HG03575 (cell line): ENCODE measurements around the gene METAP1.
"Not testable (repeated sequence)": the region's sequence is repeated elsewhere in the genome, so short reads cannot be mapped to it uniquely, and the experiment has no call there.

Experiments used
- ATAC-seq: cut with Tn5 transposase; IDR thresholded peaks from one replicate; pipeline ENCODE4 v1.9.1; 2021; ENCODE audit not compliant: unreplicated experiment, insufficient number of reproducible peaks, low FRiP score; ENCODE audit errors: extremely low read depth

The METAP1 gene

DNA sequence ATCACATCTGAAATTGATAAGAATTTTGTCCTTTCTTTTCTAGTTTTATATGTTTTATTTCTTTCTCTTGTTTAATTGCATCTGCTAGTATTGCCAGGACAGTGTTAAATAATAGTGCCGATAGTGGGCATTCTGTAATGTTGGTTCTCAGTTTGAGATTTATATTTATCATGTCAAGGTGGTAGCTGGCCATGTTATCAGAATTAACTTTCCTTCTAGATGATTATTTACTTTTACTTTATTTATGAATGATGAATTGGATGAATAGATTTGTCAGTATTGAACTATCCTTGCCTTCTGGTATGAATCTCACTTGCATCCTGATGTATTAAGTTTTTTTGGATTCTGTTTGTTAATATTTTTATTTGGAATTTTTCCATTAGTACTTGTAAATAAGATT is 42.7 kb downstream of the METAP1 start:
- no peak for ATAC-seq

DNA sequence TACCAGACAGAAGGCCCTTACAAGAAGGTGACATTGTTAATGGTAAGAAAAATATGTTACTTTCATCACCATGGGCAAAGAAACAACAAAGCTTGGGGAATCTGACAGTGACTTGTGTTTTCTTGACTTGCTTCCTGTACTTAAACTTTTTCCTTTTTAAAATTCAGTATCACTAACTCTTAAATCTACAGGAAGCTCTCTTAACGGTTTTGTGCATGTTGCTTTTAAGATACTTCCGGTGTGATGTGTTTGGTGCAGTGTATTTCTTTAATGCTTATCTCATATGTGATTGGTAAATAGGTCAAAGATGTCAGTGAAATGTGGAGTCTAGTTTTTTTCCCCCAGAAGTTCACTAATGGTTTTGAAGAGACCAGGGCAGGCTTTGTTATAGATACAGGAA is 47.8 kb downstream of the METAP1 start:
- no peak for ATAC-seq

DNA sequence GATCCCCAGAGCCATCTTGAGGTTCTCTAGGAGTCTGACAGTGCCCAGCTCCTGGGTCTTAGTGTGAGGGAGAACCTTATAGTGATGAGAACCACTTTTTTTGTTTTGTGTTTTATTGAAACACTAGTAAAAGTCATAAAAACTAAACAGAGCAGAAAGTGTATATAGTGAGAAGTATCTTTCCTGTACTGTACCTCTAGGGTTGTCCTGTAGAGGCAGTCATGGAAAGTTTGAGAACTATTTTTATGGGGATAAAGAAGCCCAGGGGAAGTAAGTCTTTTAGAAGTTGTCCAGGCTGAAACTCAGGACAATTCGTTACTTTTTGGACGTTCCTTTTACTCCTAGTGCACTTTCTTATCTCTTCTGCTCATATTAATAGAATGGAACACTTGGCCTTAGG is 52.2 kb downstream of the METAP1 start:
- no peak for ATAC-seq

DNA sequence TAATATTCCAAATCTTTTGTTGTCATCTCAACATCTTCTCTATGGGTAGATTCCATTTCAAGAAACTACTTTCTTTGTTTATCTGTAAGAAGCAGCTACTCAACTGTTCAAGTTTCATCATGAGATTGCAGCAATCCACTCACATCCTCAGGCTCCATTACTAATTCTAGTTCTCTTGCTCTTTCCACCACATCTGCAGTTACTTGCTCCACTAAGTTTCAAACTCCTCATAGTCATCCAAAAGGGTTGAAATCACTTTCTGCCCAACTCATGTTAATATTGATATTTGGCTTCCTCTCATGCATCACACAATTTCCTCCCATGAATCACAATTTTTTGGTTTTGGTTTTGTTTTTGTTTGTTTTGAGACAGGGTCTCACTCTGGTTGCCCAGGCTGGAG is 57.4 kb downstream of the METAP1 start:
- no peak for ATAC-seq

GRCh38 chr4:99054428-99054994 is 59.0 kb downstream of the METAP1 start:
- ATAC-seq: no peak

GRCh38 chr4:99058228-99058627 is 62.7 kb downstream of the METAP1 start:
- ATAC-seq: no peak

GRCh38 chr4:99059550-99059949 is 64.0 kb downstream of the METAP1 start:
- no peak for ATAC-seq

DNA sequence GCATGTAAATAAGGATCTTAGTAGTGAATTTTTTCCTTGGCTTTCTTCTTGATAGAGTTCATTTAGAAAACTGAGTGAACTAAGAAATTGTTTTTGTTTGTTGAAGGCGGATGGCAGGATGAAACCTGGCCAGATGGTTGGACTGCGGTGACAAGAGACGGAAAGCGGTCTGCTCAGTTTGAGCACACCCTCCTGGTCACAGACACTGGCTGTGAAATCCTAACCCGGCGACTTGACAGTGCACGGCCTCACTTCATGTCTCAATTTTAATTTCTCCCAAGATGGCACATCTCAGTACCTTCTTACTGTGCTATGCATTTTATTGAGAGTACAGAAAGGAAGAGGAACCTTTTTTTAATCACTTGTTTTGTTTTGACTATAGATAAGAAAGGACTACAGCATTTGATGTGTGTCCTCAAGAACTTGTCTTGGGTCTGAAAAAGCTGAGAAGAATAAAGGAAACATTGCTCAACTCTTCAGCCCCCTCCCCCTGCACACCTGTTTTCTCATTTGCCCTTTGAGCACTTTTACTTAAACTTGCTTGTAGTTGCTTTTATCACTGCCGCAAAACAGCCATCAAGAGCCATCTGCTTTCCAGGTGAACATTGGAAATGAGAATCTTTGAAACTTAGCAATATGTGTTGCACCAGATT is 65.7 kb downstream of the METAP1 start:
- ATAC-seq: no peak

GRCh38 chr4:99062120-99062519 is 66.6 kb downstream of the METAP1 start:
- no peak for ATAC-seq

DNA sequence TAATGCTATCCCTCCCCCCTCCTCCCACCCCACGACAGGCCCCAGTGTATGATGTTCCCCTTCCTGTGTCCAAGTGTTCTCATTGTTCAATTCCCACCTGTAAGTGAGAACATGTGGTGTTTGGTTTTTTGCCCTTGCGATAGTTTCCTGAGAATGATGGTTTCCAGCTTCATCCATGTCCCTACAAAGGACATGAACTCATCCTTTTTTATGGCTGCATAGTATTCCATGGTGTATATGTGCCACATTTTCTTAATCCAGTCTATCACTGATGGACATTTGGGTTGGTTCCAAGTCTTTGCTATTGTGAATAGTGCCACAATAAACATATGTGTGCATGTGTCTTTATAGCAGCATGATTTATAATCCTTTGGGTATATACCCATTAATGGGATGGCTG is 70.0 kb downstream of the METAP1 start:
- not testable (repeated sequence) for ATAC-seq

DNA sequence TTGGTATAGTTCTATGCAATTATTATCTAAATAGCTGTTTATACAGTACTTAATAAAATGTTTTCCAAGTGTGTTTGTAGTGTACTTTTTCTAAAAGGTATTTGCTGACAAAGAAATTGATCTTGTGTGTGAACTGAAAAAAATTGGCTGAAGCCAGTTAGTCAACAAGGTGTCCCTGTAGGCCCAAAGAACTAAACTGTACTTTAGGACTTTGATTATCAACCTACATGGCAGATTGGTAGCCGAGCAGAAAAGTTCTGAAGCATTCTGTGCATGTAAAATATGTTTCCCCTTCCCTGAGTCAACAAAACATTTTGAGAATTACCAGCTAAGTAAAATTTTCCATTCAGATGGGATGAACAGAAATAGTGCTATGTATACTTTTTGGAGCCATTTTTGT is 72.1 kb downstream of the METAP1 start:
- ATAC-seq: no peak

DNA sequence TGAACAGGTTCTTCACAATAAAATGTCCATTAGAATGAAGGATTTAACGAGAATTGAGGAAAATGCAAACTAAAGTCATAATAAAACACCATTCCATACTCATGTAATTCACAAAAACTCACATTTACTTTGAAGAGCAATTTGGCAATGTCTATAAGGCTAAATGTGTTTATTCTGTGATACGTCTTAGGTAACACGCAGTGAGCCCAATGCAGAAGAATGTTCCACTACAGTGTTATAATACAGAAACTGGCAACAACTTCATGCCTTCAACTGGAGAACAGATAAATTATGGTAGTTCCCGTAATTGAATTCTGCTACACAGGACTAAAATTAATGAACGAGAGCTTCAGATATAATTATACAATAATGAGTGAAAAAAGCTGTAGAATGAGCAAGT is 75.6 kb downstream of the METAP1 start:
- ATAC-seq: no peak

- no peak for ATAC-seq
Observed at GRCh38 chr4:99074816-99075215, 79.3 kb downstream of the METAP1 start.

GRCh38 chr4:99076292-99076976 is 80.9 kb downstream of the METAP1 start:
- ATAC-seq: no peak

- ATAC-seq: no peak
Observed at GRCh38 chr4:99077177-99077576, 81.7 kb downstream of the METAP1 start.

DNA sequence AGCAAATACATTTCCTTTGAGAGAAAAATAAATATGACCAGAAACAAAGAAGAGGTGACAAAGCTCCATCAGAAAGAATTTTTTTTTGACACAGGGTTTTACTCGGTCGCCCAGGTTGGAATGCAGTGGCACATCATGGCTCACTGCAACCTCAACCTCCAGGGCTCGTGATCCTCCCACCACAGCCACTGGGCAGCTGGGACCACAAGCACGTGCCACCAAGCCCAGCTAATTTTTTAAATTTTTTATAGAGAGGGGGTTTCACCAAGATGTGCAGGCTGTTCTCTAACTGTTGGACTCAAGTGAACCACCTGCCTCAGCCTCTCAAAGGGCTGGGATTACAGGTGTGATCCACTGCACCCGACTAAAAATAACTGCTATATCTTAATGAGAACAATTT is 82.8 kb downstream of the METAP1 start:
- no peak for ATAC-seq

- ATAC-seq: no peak
Observed at GRCh38 chr4:99078931-99079624, 83.6 kb downstream of the METAP1 start.

GRCh38 chr4:99079625-99080295 is 84.2 kb downstream of the METAP1 start:
- no peak for ATAC-seq

- ATAC-seq: not testable (repeated sequence)
Observed at GRCh38 chr4:99080869-99081268, 85.3 kb downstream of the METAP1 start.
